ENCODE data around the gene TST. TPM values are rescaled to one million over a fixed set of nuclear protein-coding genes. Genes with fewer than 3 reads are reported as not detected.

Gene TST
- total and polyA plus RNA-seq, 4 donors: 30.2 to 107 (median 56.7) TPM

GRCh38 chr22:37065961-37066360 is 46.7 kb upstream of the TST start:
- 91 to 94% methylated on average over 9 of the region's 9 CpGs for WGBS, 2 donors
- Histone ChIP-seq H3K9ac (ENCODE audit: insufficient read depth in 1 of 2, low read length in 2 of 2) (no peak overlapping the region), H3K9me3 (ENCODE audit: control insufficient read depth in 4 of 4, insufficient read depth in 3 of 4, low read length in 3 of 4) (peaks cover 0 to 1% (median 0%) of the 10 kb centered on the region in 4 donors), H3K4me1 (ENCODE audit: control insufficient read depth in 5 of 5, insufficient read depth in 5 of 5, low read length in 5 of 5) (peaks cover 0 to 8% (median 0%) of the 10 kb centered on the region in 5 donors), H3K27me3 (ENCODE audit: control insufficient read depth in 3 of 3, insufficient read depth in 3 of 3, low read length in 2 of 3) (peaks cover 0 to 25% (median 8%) of the 10 kb centered on the region in 3 donors), H3K4me3 (no peak overlapping the region), H3K36me3 (ENCODE audit: control insufficient read depth in 4 of 4, insufficient read depth in 4 of 4, low read length in 4 of 4) (peaks cover 0 to 2% (median 0%) of the 10 kb centered on the region in 4 donors), H3K27ac (ENCODE audit: low read depth in 1 of 2, low read length in 1 of 2) (no peak overlapping the region)
- ATAC-seq (ENCODE audit: insufficient read depth, low FRiP score) (no peak), DNase-seq (no peak)
- no peak for TF ChIP-seq CTCF (IDR thresholded peaks at IDR 0.05; ENCODE audit: control extremely low read depth, extremely low read depth)

- no peak for TF ChIP-seq CTCF (IDR thresholded peaks at IDR 0.05; ENCODE audit: control extremely low read depth, extremely low read depth)
- Histone ChIP-seq H3K27me3 (ENCODE audit: control insufficient read depth in 3 of 3, insufficient read depth in 3 of 3, low read length in 2 of 3) (peaks cover 0 to 20% (median 8%) of the 10 kb centered on the region in 3 donors), H3K9ac (ENCODE audit: insufficient read depth in 1 of 2, low read length in 2 of 2) (no peak overlapping the region), H3K27ac (ENCODE audit: low read depth in 1 of 2, low read length in 1 of 2) (no peak overlapping the region), H3K4me1 (ENCODE audit: control insufficient read depth in 5 of 5, insufficient read depth in 5 of 5, low read length in 5 of 5) (peaks cover 0 to 8% (median 0%) of the 10 kb centered on the region in 5 donors), H3K36me3 (ENCODE audit: control insufficient read depth in 4 of 4, insufficient read depth in 4 of 4, low read length in 4 of 4) (peaks cover 0 to 6% (median 0%) of the 10 kb centered on the region in 4 donors), H3K4me3 (no peak overlapping the region), H3K9me3 (ENCODE audit: control insufficient read depth in 4 of 4, insufficient read depth in 3 of 4, low read length in 3 of 4) (peaks cover 0 to 1% (median 0%) of the 10 kb centered on the region in 4 donors)
- WGBS, 2 donors: 73 to 82% methylated on average over 3 of the region's 3 CpGs
- DNase-seq: peak; percentile 44 to 63 (median 61)
- no peak for ATAC-seq (ENCODE audit: insufficient read depth, low FRiP score)
Measured at GRCh38 chr22:37065180-37065579, 45.9 kb upstream of the TST start.

- Histone ChIP-seq H3K36me3 (ENCODE audit: control insufficient read depth in 4 of 4, insufficient read depth in 4 of 4, low read length in 4 of 4) (peaks cover 0 to 12% (median 0%) of the 10 kb centered on the region in 4 donors), H3K4me3 (no peak overlapping the region), H3K9me3 (ENCODE audit: control insufficient read depth in 4 of 4, insufficient read depth in 3 of 4, low read length in 3 of 4) (peaks cover 0 to 1% (median 0%) of the 10 kb centered on the region in 4 donors), H3K9ac (ENCODE audit: insufficient read depth in 1 of 2, low read length in 2 of 2) (no peak overlapping the region), H3K27me3 (ENCODE audit: control insufficient read depth in 3 of 3, insufficient read depth in 3 of 3, low read length in 2 of 3) (peaks cover 0 to 15% (median 8%) of the 10 kb centered on the region in 3 donors), H3K27ac (ENCODE audit: low read depth in 1 of 2, low read length in 1 of 2) (no peak overlapping the region), H3K4me1 (ENCODE audit: control insufficient read depth in 5 of 5, insufficient read depth in 5 of 5, low read length in 5 of 5) (peaks cover 0 to 8% (median 0%) of the 10 kb centered on the region in 5 donors)
- DNase-seq (no peak), ATAC-seq (ENCODE audit: insufficient read depth, low FRiP score) (no peak)
- TF ChIP-seq CTCF (IDR thresholded peaks at IDR 0.05; ENCODE audit: control extremely low read depth, extremely low read depth): no peak
- 92 to 94% methylated on average over 11 of the region's 11 CpGs for WGBS, 2 donors
Measured at GRCh38 chr22:37064553-37064952, 45.3 kb upstream of the TST start.

All from lung (tissue), 12 donors.